Loucy (cell line): Measurements from ENCODE around the gene STMND1.

ENCODE experiments used
- CTCF ChIP-seq: fragments of 200-600 bp; sonication (generic); conservative IDR thresholded peaks from 2 replicates; pipeline ENCODE4 v1.5.1; 2014; ENCODE audit warnings: mild to moderate bottlenecking, antibody characterized with exemption, low read length
- EZH2phosphoT487 ChIP-seq: fragments of 200-600 bp; IDR thresholded peaks from 2 replicates; pipeline ENCODE4 v1.6.1; 2018; ENCODE audit warnings: antibody characterized with exemption, mild to moderate bottlenecking, moderate library complexity, borderline replicate concordance

DNA sequence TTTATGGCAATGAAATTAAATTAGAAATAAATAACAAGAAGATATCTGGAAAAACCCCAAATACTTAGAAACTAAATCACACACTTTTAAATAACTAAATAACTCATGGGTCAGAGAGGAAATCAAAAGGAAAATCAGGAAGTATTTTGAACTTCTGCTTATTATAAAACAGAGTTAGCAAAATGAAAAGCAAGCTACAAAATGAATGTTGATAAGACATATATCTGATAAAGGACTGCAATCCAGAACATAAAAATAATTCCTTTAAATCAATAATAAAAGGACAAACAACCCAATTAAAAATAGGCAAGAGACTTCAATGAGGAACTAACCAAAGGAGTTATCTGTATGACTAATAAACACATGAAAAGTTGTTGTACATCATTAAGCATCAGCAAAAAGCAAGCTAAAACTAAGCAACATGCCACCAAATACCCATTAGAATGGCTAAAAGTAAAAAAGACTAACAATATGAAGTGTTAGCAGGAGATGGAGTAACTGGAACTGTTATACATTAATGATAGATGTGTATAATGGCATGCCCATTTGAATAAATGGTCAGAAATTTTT, 38.9 kb upstream of the STMND1 start:
- TF ChIP-seq CTCF (no peak), EZH2phosphoT487 (no peak)
